ENCODE measurements around the gene FAM227A.

The FAM227A gene

GRCh38 chr22:38641476-38642040 lies 14.6 kb downstream of the FAM227A start:
- no peak overlapping the region for H3K4me3 ChIP-seq
- no peak for DNase-seq (ENCODE audit: low spot score)
- H3K27ac ChIP-seq = no peak overlapping the region
- TF ChIP-seq CTCF (IDR thresholded peaks at IDR 0.05) = no peak

GRCh38 chr22:38638728-38639127 lies 17.5 kb downstream of the FAM227A start:
- Histone ChIP-seq H3K4me3 (no peak overlapping the region), H3K27ac (no peak overlapping the region)
- no peak for TF ChIP-seq CTCF (IDR thresholded peaks at IDR 0.05)
- DNase-seq (ENCODE audit: low spot score) = no peak

GRCh38 chr22:38638216-38638615 lies 18.0 kb downstream of the FAM227A start:
- no peak for TF ChIP-seq CTCF (IDR thresholded peaks at IDR 0.05)
- no peak for DNase-seq (ENCODE audit: low spot score)
- no peak overlapping the region for H3K27ac ChIP-seq
- no peak overlapping the region for H3K4me3 ChIP-seq

GRCh38 chr22:38632528-38632927 lies 23.7 kb downstream of the FAM227A start:
- TF ChIP-seq CTCF (IDR thresholded peaks at IDR 0.05) = no peak
- no peak overlapping the region for H3K4me3 ChIP-seq
- no peak overlapping the region for H3K27ac ChIP-seq
- no peak for DNase-seq (ENCODE audit: low spot score)

- no peak overlapping the region for H3K27ac ChIP-seq
- H3K4me3 ChIP-seq = no peak overlapping the region
Observed at GRCh38 chr22:38631724-38632123, 24.5 kb downstream of the FAM227A start.

GRCh38 chr22:38629108-38629507 lies 27.1 kb downstream of the FAM227A start:
- no peak for DNase-seq (ENCODE audit: low spot score)
- TF ChIP-seq CTCF (IDR thresholded peaks at IDR 0.05) = no peak
- H3K4me3 ChIP-seq = no peak overlapping the region
- H3K27ac ChIP-seq = no peak overlapping the region

More at GRCh38 chr22:38631724-38632123, 24.5 kb downstream of the FAM227A start:
- no peak for TF ChIP-seq CTCF (IDR thresholded peaks at IDR 0.05)
- no peak for DNase-seq (ENCODE audit: low spot score)

GRCh38 chr22:38628444-38628843 lies 27.7 kb downstream of the FAM227A start:
- DNase-seq (ENCODE audit: low spot score) = no peak
- no peak overlapping the region for H3K27ac ChIP-seq
- no peak overlapping the region for H3K4me3 ChIP-seq
- TF ChIP-seq CTCF (IDR thresholded peaks at IDR 0.05) = no peak

All from coronary artery (tissue), 2 donors.